Measurements from ENCODE around the gene GAMT. TPM values are rescaled to one million over a fixed set of nuclear protein-coding genes. Genes with fewer than 3 reads are reported as not detected.

The GAMT gene
- total and polyA plus RNA-seq, 2 experiments from 2014 or later, result 21.5 to 36.9 TPM

- TF ChIP-seq REST (IDR thresholded peaks at IDR 0.05; ENCODE audit: unreplicated experiment) (no peak), CTCF (conservative IDR thresholded peaks at IDR 0.05; ENCODE audit: low read depth in 2 of 2) (no peak)
These were observed 46.3 kb downstream of the GAMT start (continued) for GRCh38 chr19:1354970-1355567.

GRCh38 chr19:1353144-1353543 lies 48.2 kb downstream of the GAMT start:
- ATAC-seq (no peak), DNase-seq (ENCODE audit: low spot score) (no peak)
- no peaks in the 10 kb centered on the region for H3K27me3 ChIP-seq (ENCODE audit: insufficient read depth)
- no peak overlapping the region for H3K4me3 ChIP-seq
- Mint-ChIP-seq H3K27me3 (ENCODE audit: insufficient read depth, low read depth, poor library complexity) (peaks cover 11% of the 10 kb centered on the region), H3K4me1 (peaks cover 28% of the 10 kb centered on the region), H3K9me3 (peaks cover 2% of the 10 kb centered on the region; the same call in 2 of the 3 replicates), H3K36me3 (ENCODE audit: low read depth) (peaks cover 16% of the 10 kb centered on the region), H3K4me3 (no peak overlapping the region), H3K27ac (no peak overlapping the region)
- peaks cover 19% of the 10 kb centered on the region for H4K20me1 ChIP-seq (replicated peaks; ENCODE audit: insufficient read depth)
- H3K27ac ChIP-seq (ENCODE audit: low read depth), result no peak overlapping the region
- H3K9me2 ChIP-seq (ENCODE audit: insufficient read depth), result no peaks in the 10 kb centered on the region
- no peak overlapping the region for H2AFZ ChIP-seq
- H3K36me3 ChIP-seq (ENCODE audit: insufficient read depth), result no peaks in the 10 kb centered on the region
- H3K4me2 ChIP-seq, result no peak overlapping the region
- peaks cover 26% of the 10 kb centered on the region for H3K4me1 ChIP-seq (ENCODE audit: insufficient read depth)
- peaks cover 19% of the 10 kb centered on the region for H3K79me2 ChIP-seq (replicated peaks; ENCODE audit: insufficient read depth)
- peaks cover 40% of the 10 kb centered on the region for H3F3A ChIP-seq (replicated peaks; ENCODE audit: low read depth)
- no peak for TF ChIP-seq NANOG (IDR thresholded peaks at IDR 0.05; ENCODE audit: borderline replicate concordance)
- no peak for TF ChIP-seq ZNF114 (CRISPR knock-in tag; IDR thresholded peaks at IDR 0.05)
- TF ChIP-seq POLR2AphosphoS5 (IDR thresholded peaks at IDR 0.05; ENCODE audit: low read depth), result no peak
- no peak for TF ChIP-seq CREB1 (CRISPR knock-in tag; IDR thresholded peaks at IDR 0.05; ENCODE audit: low read depth)
- no peak for TF ChIP-seq ZNF462 (CRISPR knock-in tag; IDR thresholded peaks at IDR 0.05)
- TF ChIP-seq STAT1 (IDR thresholded peaks at IDR 0.05; ENCODE audit: unreplicated experiment), result no peak
- TF ChIP-seq EZH2phosphoT487 (IDR thresholded peaks at IDR 0.05; ENCODE audit: unreplicated experiment), result no peak
- no peak for TF ChIP-seq EZH2 (IDR thresholded peaks at IDR 0.05; ENCODE audit: low read depth, unreplicated experiment)
- no peak for TF ChIP-seq ETS1 (IDR thresholded peaks at IDR 0.05)

Measured in GM23338 (cell line).